GM12891 (cell line): ENCODE data around the gene OLIG2.

Experiments
- PAX5 ChIP-seq: IDR thresholded peaks from 2 replicates; pipeline ENCODE4 v1.6.1; 2011; ENCODE audit warnings: low read length, moderate library complexity, mild to moderate bottlenecking; ENCODE audit not compliant: insufficient read depth, severe bottlenecking
- POLR2A ChIP-seq: IDR thresholded peaks from 2 replicates; pipeline ENCODE4 v1.6.1; 2011; ENCODE audit warnings: low read depth, low read length, control low read depth
- POLR2AphosphoS5 ChIP-seq: IDR thresholded peaks from 2 replicates; pipeline ENCODE4 v1.6.1; 2011; ENCODE audit warnings: low read depth, low read length, control low read depth
- SPI1 ChIP-seq: IDR thresholded peaks from 2 replicates; pipeline ENCODE4 v1.6.1; 2011; ENCODE audit warnings: low read depth, low read length, control low read depth
- TAF1 ChIP-seq: IDR thresholded peaks from 2 replicates; pipeline ENCODE4 v1.6.1; 2011; ENCODE audit warnings: low read depth, low read length, control low read depth

GRCh38 chr21:33021667-33022066 lies 4.1 kb upstream of the OLIG2 start:
- TF ChIP-seq POLR2A (no peak), POLR2AphosphoS5 (no peak), PAX5 (no peak), TAF1 (no peak), SPI1 (no peak)
